ENCODE measurements around the gene ATG5.

The ATG5 gene

DNA sequence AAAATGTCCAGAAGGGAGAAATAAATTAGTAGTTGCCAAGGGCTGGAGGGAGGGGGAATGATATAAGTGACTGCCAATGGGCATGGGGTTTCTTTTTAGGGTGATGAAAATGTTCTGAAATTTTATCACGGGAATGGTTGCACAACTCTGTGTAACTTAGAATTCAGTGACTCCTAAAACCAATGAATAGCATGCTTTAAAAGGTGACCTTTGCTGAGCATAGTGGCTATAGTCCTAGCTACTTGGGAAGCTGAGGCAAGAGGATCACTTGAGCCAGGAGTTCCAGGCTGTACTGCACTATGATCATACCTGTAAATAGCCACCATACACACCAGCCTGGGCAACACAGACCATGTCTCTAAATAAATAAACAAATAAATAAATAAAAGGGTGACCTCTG is 109.0 kb downstream of the ATG5 start:
- no peak for DNase-seq

DNA sequence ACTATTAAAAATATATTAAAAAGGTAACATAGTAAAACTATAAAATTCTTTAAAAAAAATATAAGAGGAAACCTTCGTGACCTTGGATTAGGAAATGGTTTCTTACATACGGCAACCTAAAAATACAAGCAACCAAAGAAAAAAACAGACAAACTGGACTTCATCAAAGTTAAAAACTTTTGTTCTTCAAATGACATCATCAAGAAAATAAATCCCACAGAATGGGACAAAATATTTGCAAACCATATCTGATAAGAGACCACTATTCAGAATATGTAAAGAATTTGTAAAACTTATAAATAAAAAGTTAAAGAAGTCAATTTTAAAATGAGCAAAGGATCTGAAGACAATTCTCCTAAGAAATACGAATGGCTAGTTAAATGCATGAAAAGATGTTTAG is 110.0 kb downstream of the ATG5 start:
- DNase-seq = no peak

- DNase-seq = no peak
These were observed 111.0 kb downstream of the ATG5 start for GRCh38 chr6:106214531-106214930.

GRCh38 chr6:106213660-106214289 is 111.8 kb downstream of the ATG5 start:
- DNase-seq = no peak

DNA sequence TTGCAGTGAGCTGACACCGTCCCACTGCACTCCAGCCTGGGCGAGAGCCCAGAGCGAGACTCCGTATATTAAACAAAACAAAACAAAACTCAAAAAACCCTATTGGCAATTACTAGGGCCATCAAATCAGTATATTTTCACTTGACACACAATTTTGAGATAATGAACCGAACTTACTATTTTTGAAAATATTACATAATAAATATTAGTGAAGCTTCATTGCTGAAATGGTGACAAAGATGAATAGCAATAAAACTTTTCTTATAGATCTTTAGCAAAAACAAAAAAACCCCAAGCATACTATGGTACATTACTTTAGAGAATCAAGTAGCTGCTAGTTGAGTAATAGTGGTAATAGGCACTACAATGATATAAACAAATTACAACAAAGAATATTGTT is 113.0 kb downstream of the ATG5 start:
- no peak for DNase-seq

DNA sequence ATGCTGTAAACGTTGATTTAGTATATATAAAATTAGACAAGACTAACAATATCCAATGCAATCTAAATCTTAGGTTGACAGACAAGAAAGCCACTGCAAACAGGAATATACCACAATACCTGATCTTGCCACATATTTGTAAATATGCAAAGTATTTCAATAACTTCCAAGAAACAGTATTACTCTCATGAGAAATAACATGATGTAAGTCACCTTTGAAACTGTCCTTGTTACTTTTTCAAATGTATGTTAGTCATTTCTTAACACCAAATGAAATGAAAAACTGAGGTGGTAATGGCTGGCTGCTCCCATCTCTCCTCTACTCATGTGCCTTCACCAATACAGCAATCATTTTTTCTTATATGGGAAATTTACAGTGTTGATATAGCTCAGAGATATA is 118.7 kb downstream of the ATG5 start:
- no peak for DNase-seq

GRCh38 chr6:106204961-106205360 is 120.6 kb downstream of the ATG5 start:
- DNase-seq = no peak

DNA sequence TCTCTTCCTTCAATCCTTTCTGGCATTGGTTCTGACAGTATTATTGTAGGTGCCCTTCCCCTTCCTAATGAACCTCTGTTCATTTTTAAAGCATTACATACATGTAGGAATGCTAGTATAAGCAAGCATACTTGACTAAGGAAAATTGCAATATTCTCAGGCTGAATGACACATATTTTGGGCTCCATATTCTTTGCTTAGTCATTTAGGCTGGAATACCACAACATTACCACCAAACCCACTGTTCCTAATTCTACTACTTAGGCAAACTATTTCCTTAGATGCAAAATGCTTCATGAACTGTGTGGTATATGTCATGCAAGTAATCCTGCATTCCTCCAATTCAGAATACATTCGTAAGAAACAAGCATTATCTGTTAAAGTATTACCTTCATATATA is 125.6 kb downstream of the ATG5 start:
- no peak for DNase-seq

- no peak for DNase-seq
These were observed 126.2 kb downstream of the ATG5 start for GRCh38 chr6:106199331-106199730.

- peak; percentile 49 to 64 for DNase-seq
These were observed 128.1 kb downstream of the ATG5 start for GRCh38 chr6:106197441-106197840.

DNA sequence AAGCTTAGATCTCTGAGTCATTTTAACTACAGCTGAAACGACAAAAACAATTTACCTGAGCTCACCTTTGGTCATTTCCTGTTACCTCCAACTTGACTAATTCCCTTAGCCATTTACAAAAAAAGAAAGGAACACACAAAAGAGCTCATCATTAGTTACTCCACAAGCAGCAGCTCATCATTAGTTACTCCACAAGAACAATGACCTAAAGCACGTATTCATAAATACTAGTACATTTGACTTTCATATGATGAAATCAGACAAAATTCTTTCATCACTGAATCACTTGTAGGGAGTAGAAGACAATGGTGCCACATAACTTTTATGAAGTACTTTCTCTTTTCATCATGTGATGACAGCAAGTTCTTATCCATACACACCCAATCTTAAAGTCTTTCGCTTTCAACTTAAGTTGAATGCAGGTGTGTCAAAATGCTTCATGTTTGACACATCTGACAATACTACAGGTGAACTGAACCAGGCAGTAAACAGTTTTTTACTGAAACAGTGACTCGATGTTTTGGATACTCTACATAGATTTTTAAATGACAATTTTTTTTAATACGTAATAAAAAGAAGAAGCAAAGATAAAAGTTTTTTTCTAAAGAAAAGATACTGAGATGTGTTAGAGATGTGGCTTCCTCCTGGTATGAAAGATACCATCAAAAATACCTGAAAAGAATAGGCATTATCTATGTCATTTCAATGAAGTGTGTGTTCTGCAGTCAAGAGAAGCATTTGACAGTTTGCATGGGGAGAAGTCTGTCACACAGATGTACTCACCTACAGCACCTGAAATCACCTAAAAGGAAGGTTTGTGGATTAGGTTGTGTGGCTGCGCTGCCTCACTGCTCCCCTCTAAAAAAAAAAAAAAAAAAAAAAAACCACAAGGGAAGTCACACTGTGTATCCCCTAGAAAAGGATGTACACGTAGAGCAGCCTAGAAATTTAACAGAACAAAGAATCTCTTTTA is 130.3 kb downstream of the ATG5 start:
- no peak for DNase-seq

DNA sequence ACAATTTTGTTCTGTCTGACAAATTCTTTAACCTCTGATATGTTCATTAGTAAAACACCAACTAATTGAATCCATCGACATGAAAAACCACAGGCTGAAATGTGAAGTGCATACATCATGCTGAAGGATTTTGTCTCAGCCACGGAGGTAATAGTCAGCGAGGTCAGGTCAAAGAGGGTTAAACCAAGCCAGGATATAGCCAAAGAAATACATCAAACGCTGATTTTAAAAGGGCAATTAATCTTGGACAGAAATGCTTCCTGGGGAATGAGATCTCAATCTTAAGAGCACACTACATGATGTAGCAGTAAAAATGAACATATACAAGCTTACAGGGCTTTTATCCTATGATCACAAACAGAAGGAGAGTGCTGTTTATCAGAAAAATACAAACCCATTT is 132.7 kb downstream of the ATG5 start:
- DNase-seq = no peak

DNA sequence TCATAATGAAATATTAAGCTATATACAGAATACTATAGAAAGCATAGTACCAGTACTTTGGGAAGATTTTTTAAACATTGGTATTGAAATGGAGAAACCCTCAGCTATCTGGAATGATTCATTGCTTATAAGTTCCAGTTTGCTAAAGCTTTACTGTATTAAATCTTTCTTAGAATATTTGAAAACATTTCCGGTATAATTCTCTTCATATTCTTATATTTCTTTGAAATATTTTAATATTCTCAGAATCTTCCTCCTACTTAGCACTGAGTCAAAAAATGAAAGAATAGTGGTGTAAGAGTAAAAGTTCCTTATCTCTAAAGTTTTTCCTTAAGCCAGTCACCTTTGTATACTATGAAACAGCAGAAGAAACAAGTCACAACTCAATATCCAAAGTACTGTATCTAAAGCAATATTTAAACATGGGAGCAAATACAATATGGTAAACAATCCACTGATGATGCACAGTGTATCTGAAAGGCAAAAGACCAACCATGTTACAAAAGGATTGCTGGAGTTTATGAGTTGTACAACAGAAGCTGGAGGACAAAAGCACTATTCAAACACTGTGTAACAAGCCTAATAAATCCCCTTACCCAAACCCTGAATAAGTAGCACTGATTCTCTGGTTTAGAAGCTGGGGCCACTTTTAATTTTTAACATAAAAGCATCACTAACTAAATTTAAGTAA is 137.3 kb downstream of the ATG5 start:
- no peak for DNase-seq

DNA sequence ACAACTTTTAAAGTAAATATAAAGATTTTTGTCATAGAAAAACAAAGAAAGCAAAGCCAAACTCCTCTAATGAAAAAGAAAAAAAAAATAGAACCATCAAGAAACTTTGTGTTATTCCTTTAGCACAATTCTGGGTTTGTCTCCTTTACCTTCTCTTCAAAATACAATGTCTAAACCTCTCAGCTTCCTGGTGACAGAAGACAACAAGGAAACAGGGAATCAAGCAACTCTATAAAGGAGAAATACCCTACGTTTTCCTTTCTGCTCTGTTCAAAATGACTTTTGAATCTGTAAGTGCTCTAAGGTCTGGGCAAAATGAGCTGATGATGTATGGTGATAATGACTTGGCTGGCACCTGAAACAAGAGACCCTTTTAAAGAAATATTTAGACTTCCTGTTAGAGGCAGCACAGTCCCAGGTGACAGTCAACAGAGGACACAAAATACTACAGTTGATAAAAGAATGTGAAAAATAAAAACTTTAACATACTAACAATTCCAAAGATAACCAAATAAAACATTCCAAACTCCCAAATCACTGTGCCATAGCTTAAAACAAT is 138.1 kb downstream of the ATG5 start:
- no peak for DNase-seq

DNA sequence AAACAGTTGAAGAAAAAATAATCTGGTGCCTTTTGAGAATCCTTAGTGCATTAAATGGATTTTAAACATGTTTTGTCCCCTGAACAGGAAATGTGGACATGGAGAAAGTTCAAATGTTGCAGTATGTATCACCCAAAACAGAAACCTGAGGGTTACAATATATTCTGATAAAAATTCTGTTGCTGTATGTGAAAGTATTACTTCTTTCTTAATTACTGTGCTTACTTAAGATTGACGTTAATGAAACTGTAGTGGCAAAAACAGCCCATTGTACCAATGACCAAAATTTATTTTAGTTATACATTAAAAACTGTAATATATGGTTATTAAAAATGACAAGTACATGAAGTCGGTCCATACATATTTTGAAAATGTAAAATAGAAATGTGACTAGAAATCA is 138.8 kb downstream of the ATG5 start:
- DNase-seq = no peak

DNA sequence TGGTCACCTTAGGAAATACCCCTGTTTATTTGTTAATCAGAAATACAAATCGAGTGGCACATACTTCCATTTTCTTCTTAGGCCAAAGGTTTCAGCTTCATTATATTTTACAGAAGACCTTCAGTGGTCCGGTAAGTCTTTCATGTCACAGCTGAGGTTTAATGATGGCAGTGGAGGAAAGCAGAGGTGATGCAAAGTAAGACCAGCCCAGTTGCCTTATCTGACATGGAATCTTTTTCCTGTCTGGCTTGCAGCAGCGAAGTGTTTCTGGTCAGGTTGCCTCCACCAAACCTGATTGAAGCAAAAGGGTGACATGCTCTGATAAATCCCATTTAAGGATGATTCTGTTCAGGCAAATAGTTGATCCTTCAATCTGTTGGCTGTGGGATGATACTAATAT is 139.4 kb downstream of the ATG5 start:
- no peak for DNase-seq

GRCh38 chr6:106185615-106186014 is 139.9 kb downstream of the ATG5 start:
- DNase-seq = no peak

- DNase-seq = no peak
These were observed 140.9 kb downstream of the ATG5 start for GRCh38 chr6:106184629-106185028.

DNA sequence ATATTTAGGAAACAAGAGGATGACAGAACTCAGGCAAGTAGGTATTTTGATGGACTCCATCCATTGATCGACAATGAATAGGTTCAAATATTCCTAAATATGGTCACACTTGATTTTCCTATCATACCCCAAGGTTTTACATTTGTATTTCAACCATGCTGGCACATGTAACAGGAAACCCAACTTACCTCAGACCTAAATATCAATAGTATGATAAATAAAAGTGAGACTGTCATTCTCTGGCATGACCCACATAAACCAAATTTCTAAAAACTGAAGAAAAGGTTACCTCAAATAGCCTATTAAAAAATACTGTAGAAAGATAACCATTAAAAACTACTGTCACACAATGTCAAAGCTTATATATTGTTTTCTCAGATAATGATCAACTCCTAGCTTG is 142.1 kb downstream of the ATG5 start:
- no peak for DNase-seq

DNA sequence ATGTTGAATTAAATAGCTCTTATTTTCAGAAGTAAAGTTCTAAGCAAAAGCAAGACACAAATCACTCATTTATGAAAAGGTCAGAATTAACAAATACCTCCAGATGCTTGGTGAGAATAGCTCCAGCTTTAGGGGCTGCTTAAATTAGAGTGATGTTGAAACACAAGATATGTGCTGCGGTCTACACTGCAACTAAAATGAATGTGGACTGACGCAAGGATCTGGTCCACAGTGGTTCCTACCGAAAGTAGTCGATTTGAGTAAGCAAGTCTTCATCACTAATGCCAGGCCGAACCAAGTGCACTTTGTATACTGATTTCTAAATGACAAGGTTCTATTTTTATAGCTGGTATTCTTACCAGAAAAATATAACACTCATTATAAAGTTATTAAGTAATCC is 143.1 kb downstream of the ATG5 start:
- DNase-seq = no peak

- DNase-seq = no peak
These were observed 143.7 kb downstream of the ATG5 start for GRCh38 chr6:106181664-106182418.

GRCh38 chr6:106180208-106180607 is 145.4 kb downstream of the ATG5 start:
- DNase-seq = no peak

GRCh38 chr6:106178900-106179299 is 146.7 kb downstream of the ATG5 start:
- peak; percentile 8 to 13 for DNase-seq
